HG03196 (cell line): ENCODE data around the gene STEAP2.

Experiments used
- ATAC-seq: cut with Tn5 transposase; IDR thresholded peaks from one replicate; pipeline ENCODE4 v1.9.1; 2021; ENCODE audit not compliant: unreplicated experiment

STEAP2 gene

GRCh38 chr7:90192876-90193750 lies 18.4 kb upstream of the STEAP2 start:
- ATAC-seq: no peak

- no peak for ATAC-seq
Observed at GRCh38 chr7:90194911-90195809, 16.4 kb upstream of the STEAP2 start.

GRCh38 chr7:90201500-90202195 lies 9.9 kb upstream of the STEAP2 start:
- no peak for ATAC-seq

GRCh38 chr7:90207956-90208355 lies 3.6 kb upstream of the STEAP2 start:
- no peak for ATAC-seq

GRCh38 chr7:90209776-90210175 lies 1.8 kb upstream of the STEAP2 start:
- ATAC-seq: no peak

GRCh38 chr7:90210475-90210874 lies 1.1 kb upstream of the STEAP2 start:
- ATAC-seq: no peak

GRCh38 chr7:90210981-90211380 lies 559 bp upstream of the STEAP2 start:
- ATAC-seq: no peak

GRCh38 chr7:90212149-90212495 lies 582 bp downstream of the STEAP2 start:
- no peak for ATAC-seq

- ATAC-seq: no peak
Observed at GRCh38 chr7:90213521-90213920, 2.0 kb downstream of the STEAP2 start.

GRCh38 chr7:90216080-90216674 lies 4.6 kb downstream of the STEAP2 start:
- ATAC-seq: no peak

- ATAC-seq: no peak
Observed at GRCh38 chr7:90216771-90217170, 5.2 kb downstream of the STEAP2 start.

- no peak for ATAC-seq
Observed at GRCh38 chr7:90222390-90222789, 10.8 kb downstream of the STEAP2 start.

- ATAC-seq: no peak
Observed at GRCh38 chr7:90222811-90223725, 11.5 kb downstream of the STEAP2 start.

GRCh38 chr7:90224195-90224594 lies 12.7 kb downstream of the STEAP2 start:
- ATAC-seq: no peak

- no peak for ATAC-seq
Observed at GRCh38 chr7:90225181-90225580, 13.6 kb downstream of the STEAP2 start.

- no peak for ATAC-seq
Observed at GRCh38 chr7:90225601-90226000, 14.1 kb downstream of the STEAP2 start.

- no peak for ATAC-seq
Observed at GRCh38 chr7:90227259-90227658, 15.7 kb downstream of the STEAP2 start.

GRCh38 chr7:90229682-90230081 lies 18.1 kb downstream of the STEAP2 start:
- no peak for ATAC-seq

- no peak for ATAC-seq
Observed at GRCh38 chr7:90230834-90231233, 19.3 kb downstream of the STEAP2 start.

- ATAC-seq: no peak
Observed at GRCh38 chr7:90231304-90231703, 19.8 kb downstream of the STEAP2 start.
